Immature natural killer cell (primary cell): ENCODE data around the gene GGCX. TPM values are rescaled to one million over a fixed set of nuclear protein-coding genes. Genes with fewer than 3 reads are reported as not detected.

ENCODE experiments used
- DNase-seq, 3 donors: peaks; one replicate each; pipeline ENCODE4 v3.0.0; 2022; ENCODE audit warnings: mixed read lengths in 1 of 3
- H3K27ac Mint-ChIP-seq, 6 donors: one replicate each; pipeline ENCODE4 v1.8.0; 2020; ENCODE audit warnings: mixed read lengths in 6 of 6, mild to moderate bottlenecking in 5 of 6, inconsistent platforms in 4 of 6, moderate library complexity in 3 of 6
- H3K27me3 Mint-ChIP-seq, 3 donors: one replicate each; pipeline ENCODE4 v1.8.0; 2020 to 2021; ENCODE audit warnings: low read depth in 3 of 3, mild to moderate bottlenecking in 3 of 3, mixed read lengths in 3 of 3, moderate library complexity in 3 of 3, inconsistent platforms in 1 of 3
- H3K36me3 Mint-ChIP-seq, 3 donors: one replicate each; pipeline ENCODE4 v1.8.0; 2020; ENCODE audit warnings: mixed read lengths in 3 of 3, inconsistent platforms in 2 of 3, mild to moderate bottlenecking in 2 of 3
- H3K4me1 Mint-ChIP-seq, 2 donors: one replicate each; pipeline ENCODE4 v1.8.0; 2020; ENCODE audit warnings: inconsistent platforms in 2 of 2, mild to moderate bottlenecking in 2 of 2, mixed read lengths in 2 of 2, moderate library complexity in 1 of 2
- H3K4me3 Mint-ChIP-seq, 5 donors: one replicate each; pipeline ENCODE4 v1.8.0; 2020; ENCODE audit warnings: mild to moderate bottlenecking in 5 of 5, mixed read lengths in 5 of 5, inconsistent platforms in 3 of 5, moderate library complexity in 3 of 5
- H3K9me3 Mint-ChIP-seq, 6 donors: one replicate each; pipeline ENCODE4 v1.8.0; 2020; ENCODE audit warnings: mild to moderate bottlenecking in 6 of 6, mixed read lengths in 6 of 6, inconsistent platforms in 4 of 6, moderate library complexity in 3 of 6
- polyA plus RNA-seq, 3 donors: library from polyadenylated mRNA; unstranded; fragments of 300-500 nt; fragmentation: Illumina TruSeq; gene quantifications; one replicate each; pipeline ENCODE4 v1.2.3, GENCODE V29; 2021

The GGCX gene
- polyA plus RNA-seq, 3 donors from 2014 or later, result 11.4 to 31.7 (median 21.0) TPM

GRCh38 chr2:85503168-85503850 lies 58.0 kb downstream of the GGCX start:
- Mint-ChIP-seq H3K36me3 (no peaks in the 10 kb centered on the region), H3K27me3 (peaks cover 0 to 3% (median 2%) of the 10 kb centered on the region in 3 donors), H3K4me1 (no peaks in the 10 kb centered on the region), H3K4me3 (no peak overlapping the region), H3K9me3 (no peaks in the 10 kb centered on the region), H3K27ac (no peak overlapping the region)
- DNase-seq, result no peak

- H3K27ac Mint-ChIP-seq, result no peak overlapping the region
- H3K4me1 Mint-ChIP-seq, result no peaks in the 10 kb centered on the region
- peaks cover 0 to 3% (median 2%) of the 10 kb centered on the region in 3 donors for H3K27me3 Mint-ChIP-seq
- no peaks in the 10 kb centered on the region for H3K36me3 Mint-ChIP-seq
- no peaks in the 10 kb centered on the region for H3K9me3 Mint-ChIP-seq
- no peak overlapping the region for H3K4me3 Mint-ChIP-seq
- no peak for DNase-seq
Measured at GRCh38 chr2:85502720-85503119, 58.6 kb downstream of the GGCX start.

- no peak for DNase-seq
- Mint-ChIP-seq H3K4me3 (no peak overlapping the region), H3K27me3 (peaks cover 0 to 3% (median 2%) of the 10 kb centered on the region in 3 donors), H3K27ac (no peak overlapping the region), H3K36me3 (no peaks in the 10 kb centered on the region), H3K9me3 (no peaks in the 10 kb centered on the region), H3K4me1 (no peaks in the 10 kb centered on the region)
Measured at GRCh38 chr2:85501248-85501647, 60.0 kb downstream of the GGCX start.

- Mint-ChIP-seq H3K27ac (no peak overlapping the region), H3K9me3 (no peaks in the 10 kb centered on the region), H3K4me3 (no peak overlapping the region), H3K27me3 (peaks cover 1 to 4% (median 3%) of the 10 kb centered on the region in 3 donors), H3K36me3 (no peaks in the 10 kb centered on the region), H3K4me1 (no peaks in the 10 kb centered on the region)
- DNase-seq, result no peak
Measured at GRCh38 chr2:85497944-85498630, 63.2 kb downstream of the GGCX start.

- no peaks in the 10 kb centered on the region for H3K4me1 Mint-ChIP-seq
- no peak overlapping the region for H3K4me3 Mint-ChIP-seq
- H3K27me3 Mint-ChIP-seq, result peaks cover 1 to 3% (median 2%) of the 10 kb centered on the region in 3 donors
- no peak overlapping the region for H3K27ac Mint-ChIP-seq
- no peaks in the 10 kb centered on the region for H3K36me3 Mint-ChIP-seq
- DNase-seq, result no peak
- H3K9me3 Mint-ChIP-seq, result no peaks in the 10 kb centered on the region
Measured at GRCh38 chr2:85496436-85496835, 64.9 kb downstream of the GGCX start.

Other genes with a start within 250 kb of the GGCX start
- gene TGOLN2, start 233.5 kb downstream of the GGCX start, polyA plus RNA-seq, result 10 to 100 TPM; 28.7 to 75.4 (median 36.4) TPM
- gene RETSAT, start 207.0 kb downstream of the GGCX start, polyA plus RNA-seq, result 10 to 100 TPM; 13.7 to 28.1 (median 23.4) TPM
- gene ELMOD3, start 206.7 kb downstream of the GGCX start, polyA plus RNA-seq, result 10 to 100 TPM; 10.9 to 17.7 (median 14.0) TPM
- gene CAPG, start 151.1 kb downstream of the GGCX start, polyA plus RNA-seq, result 100 to 1,000 TPM in 2 of 3 donors, 10 to 100 TPM in 1; 97.5 to 233 (median 232) TPM
- not detected for gene SH2D6, start 142.8 kb downstream of the GGCX start, polyA plus RNA-seq
- gene MAT2A, start 22.3 kb downstream of the GGCX start, polyA plus RNA-seq, result 100 to 1,000 TPM in 1 of 3 donors, 10 to 100 TPM in 2; 46.5 to 115 (median 63.9) TPM
- 100 to 1,000 TPM; 457 to 687 (median 617) TPM for gene VAMP8, start 16.1 kb upstream of the GGCX start, polyA plus RNA-seq
- gene VAMP5, start 22.9 kb upstream of the GGCX start, polyA plus RNA-seq, result 100 to 1,000 TPM; 154 to 219 (median 201) TPM
- 100 to 1,000 TPM; 224 to 326 (median 256) TPM for gene RNF181, start 34.3 kb upstream of the GGCX start, polyA plus RNA-seq
- gene TMEM150A, start 41.2 kb upstream of the GGCX start, polyA plus RNA-seq, result 10 to 100 TPM; 12.0 to 27.8 (median 14.8) TPM
- 10 to 100 TPM; 11.5 to 27.9 (median 25.1) TPM for gene C2orf68, start 50.6 kb upstream of the GGCX start, polyA plus RNA-seq
- 10 to 100 TPM; 65.5 to 93.8 (median 68.2) TPM for gene USP39, start 54.7 kb upstream of the GGCX start, polyA plus RNA-seq
- not detected for gene SFTPB, start 106.7 kb upstream of the GGCX start, polyA plus RNA-seq
- over 10,000 TPM; 13,165 to 20,506 (median 19,340) TPM for gene GNLY, start 132.9 kb upstream of the GGCX start, polyA plus RNA-seq
- gene ATOH8, start 192.5 kb upstream of the GGCX start, polyA plus RNA-seq, result not detected